Trophoblast cell (in vitro differentiated cells and primary cell): ENCODE data around the gene MIS18A.

ENCODE experiments used
- DNase-seq, 2 donors: peaks; one replicate each; pipeline ENCODE4 v3.0.0-alpha.2; 2016
- H2AFZ ChIP-seq: 2 replicates; pipeline ENCODE4 v1.6.1; 2013; ENCODE audit warnings: low read length, moderate library complexity, mild to moderate bottlenecking; ENCODE audit not compliant: insufficient read depth, poor library complexity
- H2AK5ac ChIP-seq: 2 replicates; pipeline ENCODE4 v1.6.1; 2013; ENCODE audit warnings: mild to moderate bottlenecking, low read length
- H2BK120ac ChIP-seq: 2 replicates; pipeline ENCODE4 v1.6.1; 2013; ENCODE audit warnings: low read length, mild to moderate bottlenecking, moderate library complexity; ENCODE audit not compliant: insufficient read depth, poor library complexity
- H2BK12ac ChIP-seq: 2 replicates; pipeline ENCODE4 v1.6.1; 2013; ENCODE audit warnings: mild to moderate bottlenecking, low read length, moderate library complexity
- H2BK5ac ChIP-seq: 2 replicates; pipeline ENCODE4 v1.6.1; 2013; ENCODE audit warnings: low read length, low read depth, moderate library complexity, mild to moderate bottlenecking; ENCODE audit not compliant: poor library complexity
- H3K14ac ChIP-seq: 2 replicates; pipeline ENCODE4 v1.6.1; 2013; ENCODE audit warnings: mild to moderate bottlenecking, low read length
- H3K18ac ChIP-seq: 2 replicates; pipeline ENCODE4 v1.6.1; 2013; ENCODE audit warnings: mild to moderate bottlenecking, low read length
- H3K23ac ChIP-seq: 2 replicates; pipeline ENCODE4 v1.6.1; 2013; ENCODE audit warnings: low read length
- H3K27ac ChIP-seq: 2 replicates; pipeline ENCODE4 v1.5.1; 2013; ENCODE audit warnings: low read depth, mild to moderate bottlenecking, inconsistent platforms, low read length, moderate library complexity
- H3K27me3 ChIP-seq: 2 replicates; pipeline ENCODE4 v1.6.1; 2013; ENCODE audit warnings: inconsistent platforms, mild to moderate bottlenecking, low read length, moderate library complexity; ENCODE audit not compliant: insufficient read depth
- H3K36me3 ChIP-seq, 2 experiments: 1 replicate in 1 of 2; 2 replicates in 1 of 2; pipeline ENCODE4 v1.6.1; 2013; ENCODE audit warnings: low read length in 2 of 2, mild to moderate bottlenecking in 2 of 2, moderate library complexity in 1 of 2; ENCODE audit not compliant: insufficient read depth in 2 of 2, control insufficient read depth in 1 of 2
- H3K4ac ChIP-seq: 2 replicates; pipeline ENCODE4 v1.6.1; 2013; ENCODE audit warnings: low read depth, mild to moderate bottlenecking, low read length, moderate library complexity
- H3K4me1 ChIP-seq, 2 experiments: 1 replicate in 1 of 2; 2 replicates in 1 of 2; pipeline ENCODE4 v1.6.1; 2013; ENCODE audit warnings: low read length in 2 of 2, mild to moderate bottlenecking in 2 of 2, moderate library complexity in 1 of 2; ENCODE audit not compliant: insufficient read depth in 2 of 2, control insufficient read depth in 1 of 2
- H3K4me2 ChIP-seq: 2 replicates; pipeline ENCODE4 v1.6.1; 2013; ENCODE audit warnings: inconsistent platforms, mild to moderate bottlenecking, low read length, moderate library complexity
- H3K4me3 ChIP-seq: 2 replicates; pipeline ENCODE4 v1.5.1; 2013; ENCODE audit warnings: mild to moderate bottlenecking, low read depth, low read length, inconsistent platforms
- H3K79me1 ChIP-seq: one replicate; pipeline ENCODE4 v1.6.1; 2013; ENCODE audit warnings: low read length
- H3K79me2 ChIP-seq: 2 replicates; pipeline ENCODE4 v1.6.1; 2013; ENCODE audit warnings: low read length, mild to moderate bottlenecking; ENCODE audit not compliant: control insufficient read depth, insufficient read depth, poor library complexity
- H3K9ac ChIP-seq: 2 replicates; pipeline ENCODE4 v1.6.1; 2013; ENCODE audit warnings: mild to moderate bottlenecking, low read length
- H3K9me3 ChIP-seq: 2 replicates; pipeline ENCODE4 v1.6.1; 2013; ENCODE audit warnings: low read depth, mild to moderate bottlenecking, control low read depth, inconsistent platforms, low read length; ENCODE audit not compliant: insufficient read depth
- H4K12ac ChIP-seq: 2 replicates; pipeline ENCODE4 v1.6.1; 2013; ENCODE audit warnings: low read depth, mild to moderate bottlenecking, low read length, moderate library complexity
- H4K8ac ChIP-seq: 2 replicates; pipeline ENCODE4 v1.6.1; 2013; ENCODE audit warnings: low read depth, mild to moderate bottlenecking, low read length, moderate library complexity
- H4K91ac ChIP-seq: one replicate; pipeline ENCODE4 v1.6.1; 2013; ENCODE audit warnings: low read depth, mild to moderate bottlenecking, low read length, moderate library complexity
- WGBS: extraction: QIAGEN DNeasy Blood & Tissue Kit; methylation state at CpG from one replicate; pipeline ENCODE4 v1.1.7; 2013; ENCODE audit warnings: missing lambda C conversion rate; ENCODE audit not compliant: insufficient read length, insufficient coverage; ENCODE audit errors: extremely low coverage; 5-methylcytosine and 5-hydroxymethylcytosine counted together

MIS18A gene

GRCh38 chr21:32306021-32306780 is 27.4 kb upstream of the MIS18A start:
- peaks cover 0 to 8% of the 10 kb centered on the region in 2 experiments for H3K4me1 ChIP-seq
- H3K27ac ChIP-seq, result no peak overlapping the region
- no peak overlapping the region for H2BK5ac ChIP-seq
- H2BK12ac ChIP-seq, result no peak overlapping the region
- H3K9ac ChIP-seq, result no peak overlapping the region
- no peaks in the 10 kb centered on the region for H3K27me3 ChIP-seq
- H4K12ac ChIP-seq, result no peak overlapping the region
- H2BK120ac ChIP-seq, result no peak overlapping the region
- H4K8ac ChIP-seq, result no peak overlapping the region
- no peak overlapping the region for H3K4me3 ChIP-seq
- H3K23ac ChIP-seq, result no peak overlapping the region
- H3K14ac ChIP-seq, result no peak overlapping the region
- no peaks in the 10 kb centered on the region for H3K79me1 ChIP-seq
- no CpG with 5 or more reads among the region's 22 CpGs for WGBS
- H3K79me2 ChIP-seq, result no peaks in the 10 kb centered on the region
- H4K91ac ChIP-seq, result no peak overlapping the region
- H3K9me3 ChIP-seq, result peaks cover 1% of the 10 kb centered on the region
- no peak overlapping the region for H2AK5ac ChIP-seq
- no peak overlapping the region for H3K4me2 ChIP-seq
- H3K18ac ChIP-seq, result no peak overlapping the region
- no peak overlapping the region for H3K4ac ChIP-seq
- H2AFZ ChIP-seq, result no peak overlapping the region
- DNase-seq, result no peak
- H3K36me3 ChIP-seq, result peaks cover 3 to 4% of the 10 kb centered on the region in 2 experiments

- Histone ChIP-seq H3K27me3 (no peaks in the 10 kb centered on the region), H3K79me2 (no peaks in the 10 kb centered on the region), H4K12ac (no peak overlapping the region), H3K4me3 (no peak overlapping the region), H3K36me3 (peaks cover 3 to 9% of the 10 kb centered on the region in 2 experiments), H3K9me3 (peaks cover 7% of the 10 kb centered on the region), H3K4me2 (no peak overlapping the region), H3K79me1 (no peaks in the 10 kb centered on the region), H3K23ac (no peak overlapping the region), H3K14ac (no peak overlapping the region), H3K18ac (no peak overlapping the region), H3K27ac (no peak overlapping the region), H2BK5ac (no peak overlapping the region), H2AFZ (no peak overlapping the region), H3K9ac (no peak overlapping the region), H2BK12ac (no peak overlapping the region), H3K4ac (no peak overlapping the region), H2AK5ac (no peak overlapping the region), H4K8ac (no peak overlapping the region), H2BK120ac (no peak overlapping the region), H4K91ac (no peak overlapping the region), H3K4me1 (peaks cover 0 to 5% of the 10 kb centered on the region in 2 experiments)
- no peak for DNase-seq
- no CpG with 5 or more reads among the region's 7 CpGs for WGBS
These were observed 26.1 kb upstream of the MIS18A start for GRCh38 chr21:32304998-32305397.

- no peak overlapping the region for H4K91ac ChIP-seq
- H3K4me1 ChIP-seq, result peaks cover 0 to 3% of the 10 kb centered on the region in 2 experiments
- H2AK5ac ChIP-seq, result no peak overlapping the region
- peaks cover 7% of the 10 kb centered on the region for H3K9me3 ChIP-seq
- H3K18ac ChIP-seq, result no peak overlapping the region
- no peak overlapping the region for H2BK12ac ChIP-seq
- H2BK120ac ChIP-seq, result no peak overlapping the region
- H4K12ac ChIP-seq, result no peak overlapping the region
- no peak overlapping the region for H4K8ac ChIP-seq
- no peak for DNase-seq
- H3K4me3 ChIP-seq, result no peak overlapping the region
- H2BK5ac ChIP-seq, result no peak overlapping the region
- H3K27me3 ChIP-seq, result no peaks in the 10 kb centered on the region
- no peak overlapping the region for H3K23ac ChIP-seq
- H3K36me3 ChIP-seq, result peaks cover 0 to 5% of the 10 kb centered on the region in 2 experiments
- no peak overlapping the region for H3K14ac ChIP-seq
- H3K79me2 ChIP-seq, result no peaks in the 10 kb centered on the region
- WGBS, result no CpG with 5 or more reads among the region's 1 CpG
- no peak overlapping the region for H3K4me2 ChIP-seq
- H3K4ac ChIP-seq, result no peak overlapping the region
- no peaks in the 10 kb centered on the region for H3K79me1 ChIP-seq
- no peak overlapping the region for H3K27ac ChIP-seq
- no peak overlapping the region for H3K9ac ChIP-seq
- no peak overlapping the region for H2AFZ ChIP-seq
These were observed 24.5 kb upstream of the MIS18A start for GRCh38 chr21:32303385-32303784.

- Histone ChIP-seq H3K9me3 (peaks cover 7% of the 10 kb centered on the region), H3K9ac (no peak overlapping the region), H3K23ac (no peak overlapping the region), H3K4me3 (no peak overlapping the region), H4K8ac (no peak overlapping the region), H4K91ac (no peak overlapping the region), H3K4ac (no peak overlapping the region), H3K4me2 (no peak overlapping the region), H3K14ac (no peak overlapping the region), H2AFZ (no peak overlapping the region), H2BK12ac (no peak overlapping the region), H3K18ac (no peak overlapping the region), H3K27me3 (no peaks in the 10 kb centered on the region), H2BK5ac (no peak overlapping the region), H2BK120ac (no peak overlapping the region), H3K4me1 (peaks cover 0 to 3% of the 10 kb centered on the region in 2 experiments), H3K79me2 (no peaks in the 10 kb centered on the region), H3K79me1 (no peaks in the 10 kb centered on the region), H2AK5ac (no peak overlapping the region), H4K12ac (no peak overlapping the region), H3K27ac (no peak overlapping the region), H3K36me3 (peaks cover 0 to 5% of the 10 kb centered on the region in 2 experiments)
- no CpG with 5 or more reads among the region's 6 CpGs for WGBS
- DNase-seq, result no peak
These were observed 23.7 kb upstream of the MIS18A start for GRCh38 chr21:32302560-32302959.
